Measurements from ENCODE around the gene FRMD1.

Gene FRMD1

GRCh38 chr6:168078943-168079405 is at the start of gene FRMD1:
FRMD1 (minus strand) TSS chr6:168079212; CDS start chr6:168079094, 118 bp downstream.
- no peak within 1 kb of the TSS for H3K4me3 ChIP-seq (ENCODE audit: low read depth, low read length)

- H3K4me3 ChIP-seq (ENCODE audit: low read depth, low read length): no peak overlapping the region
Observed at GRCh38 chr6:168128006-168128630, 49.1 kb upstream of the FRMD1 start.

GRCh38 chr6:168127384-168127868 is 48.4 kb upstream of the FRMD1 start:
- H3K4me3 ChIP-seq (ENCODE audit: low read depth, low read length): no peak overlapping the region

- H3K4me3 ChIP-seq (ENCODE audit: low read depth, low read length): no peak overlapping the region
Observed at GRCh38 chr6:168126566-168127383, 47.8 kb upstream of the FRMD1 start.

- H3K4me3 ChIP-seq (ENCODE audit: low read depth, low read length): no peak overlapping the region
Observed at GRCh38 chr6:168125429-168126001, 46.5 kb upstream of the FRMD1 start.

GRCh38 chr6:168124921-168125320 is 45.9 kb upstream of the FRMD1 start:
- no peak overlapping the region for H3K4me3 ChIP-seq (ENCODE audit: low read depth, low read length)

GRCh38 chr6:168124158-168124557 is 45.1 kb upstream of the FRMD1 start:
- no peak overlapping the region for H3K4me3 ChIP-seq (ENCODE audit: low read depth, low read length)

GRCh38 chr6:168123165-168123911 is 44.3 kb upstream of the FRMD1 start:
- no peak overlapping the region for H3K4me3 ChIP-seq (ENCODE audit: low read depth, low read length)

GRCh38 chr6:168122521-168122920 is 43.5 kb upstream of the FRMD1 start:
- H3K4me3 ChIP-seq (ENCODE audit: low read depth, low read length): no peak overlapping the region

GRCh38 chr6:168122011-168122410 is 43.0 kb upstream of the FRMD1 start:
- H3K4me3 ChIP-seq (ENCODE audit: low read depth, low read length): no peak overlapping the region

- no peak overlapping the region for H3K4me3 ChIP-seq (ENCODE audit: low read depth, low read length)
Observed at GRCh38 chr6:168121303-168121665, 42.3 kb upstream of the FRMD1 start.

GRCh38 chr6:168120390-168121302 is 41.6 kb upstream of the FRMD1 start:
- no peak overlapping the region for H3K4me3 ChIP-seq (ENCODE audit: low read depth, low read length)

GRCh38 chr6:168119539-168119938 is 40.5 kb upstream of the FRMD1 start:
- no peak overlapping the region for H3K4me3 ChIP-seq (ENCODE audit: low read depth, low read length)

- H3K4me3 ChIP-seq (ENCODE audit: low read depth, low read length): no peak overlapping the region
Observed at GRCh38 chr6:168118935-168119334, 39.9 kb upstream of the FRMD1 start.

- no peak overlapping the region for H3K4me3 ChIP-seq (ENCODE audit: low read depth, low read length)
Observed at GRCh38 chr6:168117942-168118341, 38.9 kb upstream of the FRMD1 start.

GRCh38 chr6:168116975-168117899 is 38.2 kb upstream of the FRMD1 start:
- H3K4me3 ChIP-seq (ENCODE audit: low read depth, low read length): no peak overlapping the region

GRCh38 chr6:168116438-168116974 is 37.5 kb upstream of the FRMD1 start:
- H3K4me3 ChIP-seq (ENCODE audit: low read depth, low read length): no peak overlapping the region

- H3K4me3 ChIP-seq (ENCODE audit: low read depth, low read length): no peak overlapping the region
Observed at GRCh38 chr6:168115748-168116437, 36.9 kb upstream of the FRMD1 start.
